WTC11 (cell line): ENCODE data around the gene BUB1.

Source experiments
- CTCF ChIP-seq: fragments of 200-600 bp; IDR thresholded peaks from 2 replicates; pipeline ENCODE4 v1.8.0; 2022; ENCODE audit warnings: antibody characterized with exemption
- E2F4 ChIP-seq: sonication (generic); formaldehyde crosslinking; IDR thresholded peaks from 2 replicates; pipeline ENCODE4 v1.8.1; 2022; ENCODE audit warnings: low read depth, mild to moderate bottlenecking, moderate library complexity, missing genetic modification reagents, borderline replicate concordance

DNA sequence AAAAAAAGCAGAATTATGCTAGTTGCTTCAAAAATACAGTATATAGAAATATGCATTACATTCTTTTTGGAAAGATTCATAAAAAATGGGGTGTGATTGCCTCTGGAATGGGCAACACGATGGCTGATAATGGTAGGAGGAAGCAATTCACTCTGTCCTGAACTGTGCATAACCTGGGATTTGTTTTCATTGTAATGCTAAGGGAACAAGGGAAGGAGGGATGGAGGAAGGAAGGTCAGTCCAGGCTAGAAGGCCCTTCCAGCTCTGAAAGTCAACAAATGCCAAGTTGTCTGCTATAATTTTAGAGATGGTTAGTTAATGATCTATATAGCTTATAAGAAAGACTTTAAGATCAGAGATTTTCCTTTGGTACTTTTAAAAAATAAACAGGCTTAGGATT is 40.8 kb downstream of the BUB1 start:
- TF ChIP-seq E2F4 (CRISPR knock-in tag): no peak
- no peak for TF ChIP-seq CTCF
